Stomach (tissue), 9 donors: ENCODE measurements around the gene RGS7. TPM values are rescaled to one million over a fixed set of nuclear protein-coding genes. Genes with fewer than 3 reads are reported as not detected.

Experiments
- DNase-seq, 2 donors: peaks; one replicate each; pipeline versions ENCODE4 v3.0.0 to v3.0.0-alpha.2; 2013 to 2019
- H3K27ac ChIP-seq, 5 donors: fragments of 200-600 bp in 4 of 5; sonication (generic) in 4 of 5; one replicate each; pipeline ENCODE4 v1.5.1; 2013 to 2019; ENCODE audit warnings: mild to moderate bottlenecking in 1 of 5, moderate library complexity in 1 of 5
- H3K27me3 ChIP-seq, 3 donors: fragments of 200-600 bp; sonication (generic); one replicate each; pipeline ENCODE4 v1.5.1; 2017 to 2019; ENCODE audit warnings: mixed run types in 1 of 3
- H3K36me3 ChIP-seq, 4 donors: fragments of 200-600 bp; sonication (generic); 1 replicate in 3 of 4; 2 replicates in 1 of 4; pipeline ENCODE4 v1.5.1; 2016 to 2019
- H3K4me1 ChIP-seq, 4 donors: fragments of 200-600 bp; sonication (generic); one replicate each; pipeline ENCODE4 v1.5.1; 2016 to 2019
- H3K4me3 ChIP-seq, 4 donors: fragments of 200-600 bp; sonication (generic) in 3 of 4; one replicate each; pipeline ENCODE4 v1.5.1; 2016 to 2019; ENCODE audit warnings: mild to moderate bottlenecking in 1 of 4
- H3K9me3 ChIP-seq, 4 donors: fragments of 200-600 bp; sonication (generic); one replicate each; pipeline ENCODE4 v1.5.1; 2016 to 2019
- CTCF ChIP-seq, 7 experiments: fragments of 450-650 bp in 4 of 7; fragments of 200-600 bp in 3 of 7; sonication (generic) in 3 of 7; IDR thresholded peaks; one replicate each; pipeline ENCODE4 v1.5.1; 2016 to 2019; ENCODE audit warnings: antibody characterized with exemption in 7 of 7, control low read depth in 2 of 7, mild to moderate bottlenecking in 1 of 7
- EP300 ChIP-seq: sonication (generic); formaldehyde crosslinking; IDR thresholded peaks from one replicate; pipeline ENCODE4 v1.6.1; 2017; ENCODE audit warnings: antibody characterized with exemption
- POLR2A ChIP-seq, 4 donors: fragments of 450-650 bp; IDR thresholded peaks; one replicate each; pipeline ENCODE4 v1.6.1; 2016; ENCODE audit warnings: antibody characterized with exemption in 4 of 4, control low read depth in 2 of 4, mild to moderate bottlenecking in 1 of 4, moderate library complexity in 1 of 4
- POLR2AphosphoS5 ChIP-seq, 3 donors: sonication (generic); formaldehyde crosslinking; IDR thresholded peaks; one replicate each; pipeline ENCODE4 v1.6.1; 2016; ENCODE audit warnings: antibody characterized with exemption in 3 of 3
- WGBS, 5 donors: extraction: QIAGEN DNeasy Blood & Tissue Kit in 3 of 5; methylation state at CpG; one replicate each; pipeline versions ENCODE4 v1.1.5 to v1.1.7; 2013 to 2018; 5-methylcytosine and 5-hydroxymethylcytosine counted together
- intact Hi-C: fragments of 100-400 bp; cut with DNase I; formaldehyde crosslinking; loops from one replicate; pipeline ENCODE4 v1.15.1; 2023; ENCODE audit warnings: low total_unique reads
- polyA plus RNA-seq, 3 donors: library from polyadenylated mRNA; stranded (reverse); fragments of 200-250 nt; gene quantifications; one replicate each; pipeline ENCODE4 v1.2.3, GENCODE V29; 2013
- total RNA-seq, 5 donors: library from RNA; depleted of rRNA; stranded (reverse); fragments of >200 nt; gene quantifications; one replicate each; pipeline versions ENCODE4 v1.1.0 to v1.2.3, GENCODE V29; 2014 to 2016
- donor health status: healthy with polysubstance abuse.
- donor health status: Bipolar disorder and iron deficiency.
- donor health status: healthy.

The RGS7 gene
- total and polyA plus RNA-seq, 8 donors = 0.23 to 2.9 (median 1.9) TPM; not detected in 2

- no peak for TF ChIP-seq POLR2AphosphoS5 (IDR thresholded peaks at IDR 0.05)
These were observed 5.3 kb upstream of the RGS7 start for GRCh38 chr1:241362350-241362749.

GRCh38 chr1:241357366-241358340 is 648 bp upstream of the RGS7 start:
- intact Hi-C loops = no loop called here
- Histone ChIP-seq H3K9me3 (no peaks in the 10 kb centered on the region), H3K4me1 (peaks cover 0 to 19% (median 13%) of the 10 kb centered on the region in 4 donors), H3K4me3 (peak overlapping the region; percentile 59 to 82 (median 72)), H3K27ac (peak overlapping the region in 2 of 5 donors; percentile 41 to 49), H3K27me3 (peaks cover 0 to 52% (median 11%) of the 10 kb centered on the region in 3 donors), H3K36me3 (no peaks in the 10 kb centered on the region)
- peak in 1 of 2 donors; percentile 6 for DNase-seq
- 8 to 15% (median 12%) methylated on average over 29 to 33 of the region's 33 CpGs for WGBS, 5 donors
- TF ChIP-seq POLR2A (IDR thresholded peaks at IDR 0.05) = no peak
- TF ChIP-seq POLR2AphosphoS5 (IDR thresholded peaks at IDR 0.05) = no peak
- TF ChIP-seq CTCF (IDR thresholded peaks at IDR 0.05) = no peak
- no peak for TF ChIP-seq EP300

More at GRCh38 chr1:241362350-241362749, 5.3 kb upstream of the RGS7 start:
- WGBS, 5 donors = 51 to 71% (median 58%) methylated on average over 4 of the region's 4 CpGs
- intact Hi-C loops = no loop called here
- Histone ChIP-seq H3K27ac (no peak overlapping the region), H3K4me1 (peaks cover 0 to 6% (median 1%) of the 10 kb centered on the region in 4 donors), H3K36me3 (no peaks in the 10 kb centered on the region), H3K27me3 (peaks cover 0 to 21% (median 0%) of the 10 kb centered on the region in 3 donors), H3K4me3 (no peak overlapping the region), H3K9me3 (no peaks in the 10 kb centered on the region)
- no peak for DNase-seq

GRCh38 chr1:241356187-241356518 is 852 bp downstream of the RGS7 start:
- Histone ChIP-seq H3K9me3 (no peaks in the 10 kb centered on the region), H3K27ac (peak overlapping the region in 1 of 5 donors; percentile 49), H3K4me1 (peaks cover 0 to 19% (median 13%) of the 10 kb centered on the region in 4 donors), H3K36me3 (no peaks in the 10 kb centered on the region), H3K4me3 (peak overlapping the region; percentile 59 to 82 (median 72)), H3K27me3 (peaks cover 0 to 52% (median 11%) of the 10 kb centered on the region in 3 donors)
- no peak for DNase-seq
- intact Hi-C loops = no loop called here
- TF ChIP-seq POLR2A (IDR thresholded peaks at IDR 0.05) (no peak), CTCF (IDR thresholded peaks at IDR 0.05) (no peak), EP300 (no peak), POLR2AphosphoS5 (IDR thresholded peaks at IDR 0.05) (no peak)
- WGBS, 5 donors = 2 to 6% (median 4%) methylated on average over 14 of the region's 14 CpGs

GRCh38 chr1:241355311-241356010 is 1.5 kb downstream of the RGS7 start:
- H3K4me1 ChIP-seq = peaks cover 0 to 19% (median 13%) of the 10 kb centered on the region in 4 donors
- TF ChIP-seq EP300 = no peak
- TF ChIP-seq CTCF (IDR thresholded peaks at IDR 0.05) = no peak
- no peak for TF ChIP-seq POLR2A (IDR thresholded peaks at IDR 0.05)
- TF ChIP-seq POLR2AphosphoS5 (IDR thresholded peaks at IDR 0.05) = no peak
- intact Hi-C loops = no loop called here
- 80 to 89% (median 87%) methylated on average over 11 of the region's 11 CpGs for WGBS, 5 donors
- no peak for DNase-seq
- H3K27me3 ChIP-seq = peaks cover 0 to 52% (median 11%) of the 10 kb centered on the region in 3 donors
- H3K4me3 ChIP-seq = no peak overlapping the region
- no peak overlapping the region for H3K27ac ChIP-seq
- no peaks in the 10 kb centered on the region for H3K9me3 ChIP-seq
- no peaks in the 10 kb centered on the region for H3K36me3 ChIP-seq
